SIG-M5 treated with dmso at 0.1 percent for 504 hours (cell line): ENCODE results near the gene C6orf62.
"Not testable (repeated sequence)": the region's sequence is repeated elsewhere in the genome, so short reads cannot be mapped to it uniquely, and the experiment has no call there.

Experiments used
- DNase-seq: peaks from one replicate; lab custom pipeline; 2025; ENCODE audit not compliant: unreplicated experiment; lab: John Stamatoyannopoulos, UW

C6orf62 gene

GRCh38 chr6:24668997-24669361 is 50.0 kb downstream of the C6orf62 start:
- no peak for DNase-seq

GRCh38 chr6:24668066-24668996 is 50.6 kb downstream of the C6orf62 start:
- not testable (repeated sequence) for DNase-seq

- DNase-seq, result peak; percentile 23
Measured at GRCh38 chr6:24667378-24667803, 51.6 kb downstream of the C6orf62 start.

GRCh38 chr6:24666641-24667377 is 52.1 kb downstream of the C6orf62 start, which contains the start of the genes ACOT13 and TDP2:
Gene ACOT13 (plus strand): TSS chr6:24667077. CDS start chr6:24667264, 187 bp downstream.
Gene TDP2 (minus strand): TSS chr6:24666899. CDS start chr6:24666862, 37 bp downstream.
- peak; percentile 91 for DNase-seq

- no peak for DNase-seq
Measured at GRCh38 chr6:24666097-24666640, 52.8 kb downstream of the C6orf62 start.

GRCh38 chr6:24664046-24664987 is 54.6 kb downstream of the C6orf62 start:
- no peak for DNase-seq

- DNase-seq, result no peak
Measured at GRCh38 chr6:24663189-24663588, 55.8 kb downstream of the C6orf62 start.

GRCh38 chr6:24662236-24662635 is 56.7 kb downstream of the C6orf62 start:
- DNase-seq, result no peak

- DNase-seq, result not testable (repeated sequence)
Measured at GRCh38 chr6:24661759-24662158, 57.2 kb downstream of the C6orf62 start.

- no peak for DNase-seq
Measured at GRCh38 chr6:24660105-24660504, 58.8 kb downstream of the C6orf62 start.

- no peak for DNase-seq
Measured at GRCh38 chr6:24659561-24659960, 59.4 kb downstream of the C6orf62 start.

GRCh38 chr6:24658573-24659560 is 60.1 kb downstream of the C6orf62 start:
- no peak for DNase-seq

- no peak for DNase-seq
Measured at GRCh38 chr6:24655215-24655614, 63.7 kb downstream of the C6orf62 start.
